ENCODE data around the gene SMTNL2.
"Not testable (repeated sequence)": the region's sequence is repeated elsewhere in the genome, so short reads cannot be mapped to it uniquely, and the experiment has no call there.

The SMTNL2 gene

DNA sequence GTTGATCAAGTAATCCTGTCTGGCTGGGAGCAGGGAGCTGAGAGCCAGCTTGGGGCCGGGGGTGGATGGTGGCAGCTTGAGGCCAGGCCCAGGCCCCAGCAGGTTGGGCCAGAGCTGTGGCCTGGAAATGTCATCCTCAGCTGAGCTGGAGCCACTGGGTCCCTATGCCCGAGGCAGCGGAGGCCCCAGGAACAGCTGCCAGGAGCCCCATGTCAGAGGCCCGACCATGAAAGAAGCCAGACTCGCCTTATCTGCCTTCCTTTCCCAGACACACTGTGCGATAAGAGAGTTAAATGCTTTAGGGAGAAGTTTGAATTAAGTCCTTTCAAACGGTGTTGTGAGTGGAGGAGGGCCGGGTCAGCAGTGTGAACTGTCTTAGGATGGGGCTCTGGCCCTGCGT lies 3.5 kb downstream of the SMTNL2 start:
- DNase-seq: no peak

- DNase-seq: no peak
Measured at GRCh38 chr17:4588391-4588790, 4.1 kb downstream of the SMTNL2 start.

DNA sequence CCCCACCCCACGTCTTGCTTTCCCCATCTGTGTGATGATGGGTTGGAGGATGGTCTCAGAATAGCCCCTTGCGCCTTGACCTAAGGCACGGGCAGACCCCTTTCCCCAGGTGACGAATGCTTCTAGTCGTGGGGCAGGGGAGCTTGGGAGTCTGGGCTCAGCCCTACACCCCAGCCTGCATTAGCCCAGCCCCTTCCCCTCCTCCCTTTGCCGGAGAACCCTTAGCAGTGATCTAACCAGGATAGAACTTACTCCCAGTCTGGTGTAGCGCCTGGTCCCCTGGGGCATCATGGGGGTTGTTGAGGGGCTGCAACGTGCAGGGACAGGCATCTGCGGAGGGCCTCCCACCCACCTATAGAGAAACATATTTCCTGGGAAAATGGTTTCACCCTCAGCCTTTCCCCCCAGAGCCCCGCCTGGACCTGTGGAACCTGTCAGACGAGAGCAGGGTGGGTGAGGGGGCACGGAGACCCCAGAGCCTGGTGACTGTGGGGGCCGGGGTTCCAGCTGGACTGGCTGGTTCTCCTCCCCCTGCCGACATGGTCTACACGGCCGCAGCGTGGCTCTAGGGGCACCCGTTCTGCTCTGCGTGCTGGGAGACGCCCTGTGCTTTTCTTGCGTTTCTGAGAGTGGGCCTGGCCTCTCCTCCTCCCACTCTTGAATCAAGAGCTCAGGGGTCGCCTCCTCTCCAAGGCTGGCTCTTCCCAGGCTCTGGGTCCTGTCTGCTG lies 4.7 kb downstream of the SMTNL2 start:
- DNase-seq: no peak

GRCh38 chr17:4590042-4590441 lies 5.7 kb downstream of the SMTNL2 start:
- not testable (repeated sequence) for DNase-seq

- DNase-seq: no peak
Measured at GRCh38 chr17:4590981-4591453, 6.7 kb downstream of the SMTNL2 start.

- DNase-seq: no peak
Measured at GRCh38 chr17:4591529-4591928, 7.2 kb downstream of the SMTNL2 start.

GRCh38 chr17:4592240-4593005 lies 8.1 kb downstream of the SMTNL2 start:
- no peak for DNase-seq

- DNase-seq: no peak
Measured at GRCh38 chr17:4593021-4593421, 8.7 kb downstream of the SMTNL2 start.

DNA sequence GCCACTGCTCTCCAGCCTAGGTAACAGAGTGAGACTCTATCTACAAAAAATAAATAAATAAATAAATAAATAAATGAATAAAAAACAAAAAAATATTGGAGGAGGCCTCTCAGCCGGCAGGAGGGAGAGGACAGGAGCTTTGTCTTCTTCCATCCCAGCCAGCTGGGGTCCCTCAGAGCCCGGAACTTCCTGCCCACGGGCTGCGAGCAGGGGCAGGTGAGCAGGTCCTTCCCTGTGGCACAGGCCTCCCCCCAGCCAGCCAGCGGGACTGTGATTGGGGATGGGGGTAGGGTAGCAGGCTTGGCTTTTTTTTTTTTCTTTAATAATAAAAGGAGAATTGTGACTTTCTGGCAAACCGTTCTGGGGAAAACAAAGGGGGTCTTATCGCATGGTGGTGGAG lies 10.1 kb downstream of the SMTNL2 start:
- no peak for DNase-seq

- no peak for DNase-seq
Measured at GRCh38 chr17:4594931-4595684, 10.8 kb downstream of the SMTNL2 start.

DNA sequence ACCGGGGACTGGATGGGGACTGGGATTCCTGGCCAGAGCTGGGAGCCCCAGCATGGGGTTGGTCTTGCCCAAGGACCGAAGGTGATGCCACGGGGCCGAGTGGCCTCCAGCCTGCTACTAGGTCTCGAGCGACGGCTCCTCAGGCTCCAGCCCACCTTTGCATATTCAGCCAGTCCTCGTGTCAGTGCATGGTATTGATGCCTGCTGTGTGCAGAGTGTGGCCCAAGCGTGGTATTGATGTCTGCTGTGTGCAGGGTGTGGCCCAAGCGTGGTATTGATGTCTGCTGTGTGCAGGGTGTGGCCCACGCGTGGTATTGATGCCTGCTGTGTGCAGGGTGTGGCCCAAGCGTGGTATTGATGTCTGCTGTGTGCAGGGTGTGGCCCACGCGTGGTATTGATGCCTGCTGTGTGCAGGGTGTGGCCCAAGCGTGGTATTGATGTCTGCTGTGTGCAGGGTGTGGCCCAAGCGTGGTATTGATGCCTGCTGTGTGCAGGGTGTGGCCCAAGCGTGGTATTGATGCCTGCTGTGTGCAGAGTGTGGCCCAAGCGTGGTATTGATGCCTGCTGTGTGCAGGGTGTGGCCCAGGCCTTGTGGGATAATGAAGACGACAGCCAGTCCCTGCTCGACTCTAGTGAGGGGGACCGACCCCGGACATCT lies 11.5 kb downstream of the SMTNL2 start:
- not testable (repeated sequence) for DNase-seq

DNA sequence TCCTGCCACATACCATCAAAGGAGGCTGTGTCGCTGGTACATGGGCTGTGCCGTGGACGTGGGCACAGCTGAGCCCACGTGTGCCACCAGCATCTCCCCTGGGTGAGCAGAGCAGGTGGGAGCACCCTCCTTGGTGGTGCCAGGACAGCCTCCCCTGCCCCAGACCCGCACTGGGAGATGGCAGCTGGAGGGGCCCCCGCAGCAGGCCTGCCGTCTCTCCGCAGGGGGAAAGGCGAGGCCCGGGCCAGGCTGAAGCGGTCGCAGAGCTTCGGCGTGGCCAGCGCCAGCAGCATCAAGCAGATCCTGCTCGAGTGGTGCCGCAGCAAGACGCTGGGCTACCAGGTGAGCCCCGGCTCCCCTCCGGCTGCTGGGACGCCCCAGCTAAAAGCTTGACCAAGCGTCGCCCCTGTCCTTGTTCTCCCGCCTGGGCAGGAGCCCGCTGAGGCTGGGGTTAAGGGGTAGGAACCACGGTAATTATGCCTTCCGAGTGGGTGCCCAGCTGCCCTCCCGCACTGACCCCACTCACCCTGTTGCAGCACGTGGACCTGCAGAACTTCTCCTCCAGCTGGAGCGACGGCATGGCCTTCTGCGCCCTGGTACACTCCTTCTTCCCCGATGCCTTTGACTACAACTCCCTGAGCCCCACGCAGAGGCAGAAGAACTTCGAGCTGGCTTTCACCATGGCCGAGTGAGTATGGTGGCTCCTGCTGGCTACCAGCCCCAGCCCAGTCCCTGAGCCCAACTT lies 12.5 kb downstream of the SMTNL2 start:
- DNase-seq: no peak

DNA sequence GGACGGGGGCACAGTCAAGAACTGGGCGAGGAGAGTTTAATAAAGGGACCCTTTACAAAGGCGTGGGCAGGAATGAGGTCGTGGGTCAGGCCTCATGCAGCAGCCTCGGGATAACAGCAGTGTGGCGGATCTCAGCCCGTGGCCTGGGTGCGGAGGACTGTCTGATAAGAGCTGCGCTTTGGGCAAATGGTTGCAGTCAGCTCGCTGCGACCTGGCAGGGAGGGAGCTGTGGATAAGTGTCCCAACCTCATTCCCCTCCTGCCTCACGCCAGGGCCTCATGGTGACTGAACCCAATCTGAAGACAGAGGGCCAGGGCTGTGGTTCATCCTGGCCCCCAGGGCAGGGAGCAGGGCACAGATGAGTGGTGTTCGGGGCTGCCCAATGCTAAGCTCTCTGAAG lies 13.6 kb downstream of the SMTNL2 start:
- DNase-seq: no peak

DNA sequence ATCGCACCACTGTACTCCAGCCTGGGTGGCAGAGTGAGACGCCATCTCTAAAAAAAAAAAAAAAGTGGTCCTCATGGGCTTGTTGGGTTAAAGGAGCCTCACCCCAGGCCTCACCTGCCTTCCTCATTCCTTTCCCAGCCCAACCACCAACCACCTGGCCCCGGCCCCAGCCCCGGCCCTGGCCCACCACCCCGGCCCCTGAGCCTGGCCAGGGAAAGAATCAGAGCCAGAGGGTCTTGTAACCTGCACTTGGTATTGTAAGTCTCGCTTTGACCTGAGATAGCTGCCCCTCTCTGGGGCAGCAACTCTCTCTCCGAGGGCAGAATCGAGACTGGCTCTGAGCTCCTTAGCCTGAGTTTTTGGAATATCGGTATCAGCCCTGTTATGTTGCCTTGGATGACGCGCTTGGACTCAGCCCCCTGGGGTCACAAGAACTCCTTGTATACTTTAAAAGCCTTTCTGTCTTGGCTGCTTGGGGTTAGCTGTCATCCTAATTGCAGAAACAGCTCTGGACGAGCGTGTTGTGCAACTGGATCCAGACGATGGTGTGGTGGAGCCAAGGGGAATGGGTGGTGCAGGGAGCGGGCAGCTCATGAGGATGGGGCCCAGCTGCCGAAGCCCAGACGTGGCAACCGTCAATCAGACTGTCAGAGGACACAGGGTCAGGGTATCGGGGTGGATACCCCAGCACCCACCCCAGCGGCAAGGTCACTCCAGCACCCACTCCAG lies 14.6 kb downstream of the SMTNL2 start:
- no peak for DNase-seq

DNA sequence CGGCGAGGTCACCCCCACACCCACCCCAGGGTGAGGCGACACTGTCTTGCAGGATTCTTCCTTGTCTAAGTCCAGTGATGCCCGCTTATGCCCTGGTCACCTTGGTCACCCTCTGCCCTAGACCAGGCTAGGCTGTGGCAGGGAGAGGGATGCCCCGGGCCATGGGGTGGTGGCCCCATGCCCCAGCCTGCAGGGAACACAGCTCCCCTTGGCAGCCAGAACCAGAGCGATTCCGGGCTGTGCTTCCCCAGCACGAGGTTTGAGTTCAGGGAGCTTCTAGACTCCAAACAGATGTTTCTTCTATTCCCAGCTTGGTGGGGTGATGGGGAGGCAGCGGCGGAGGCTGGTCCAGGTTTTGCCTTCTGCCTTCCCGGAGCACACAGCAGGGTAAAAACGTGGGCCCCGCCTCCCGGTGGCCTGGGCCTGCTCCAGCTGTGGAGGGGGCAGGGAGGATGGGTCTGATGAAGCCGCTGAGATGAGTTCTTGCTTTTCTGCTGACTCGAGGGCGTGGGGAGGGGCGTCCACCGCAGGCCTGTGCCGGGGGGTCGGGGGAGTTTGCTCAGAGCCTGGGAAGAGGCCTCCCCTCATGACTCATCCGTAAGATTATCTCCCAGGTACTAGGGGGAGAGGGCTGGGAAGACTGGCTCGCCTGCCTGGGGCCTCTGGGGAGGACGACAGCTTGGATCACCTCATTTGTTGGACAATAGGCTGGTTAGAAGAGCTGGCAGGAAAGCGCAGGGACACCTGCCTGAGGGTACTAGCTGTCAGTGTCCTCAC lies 15.4 kb downstream of the SMTNL2 start:
- peak; percentile 81 for DNase-seq

DNA sequence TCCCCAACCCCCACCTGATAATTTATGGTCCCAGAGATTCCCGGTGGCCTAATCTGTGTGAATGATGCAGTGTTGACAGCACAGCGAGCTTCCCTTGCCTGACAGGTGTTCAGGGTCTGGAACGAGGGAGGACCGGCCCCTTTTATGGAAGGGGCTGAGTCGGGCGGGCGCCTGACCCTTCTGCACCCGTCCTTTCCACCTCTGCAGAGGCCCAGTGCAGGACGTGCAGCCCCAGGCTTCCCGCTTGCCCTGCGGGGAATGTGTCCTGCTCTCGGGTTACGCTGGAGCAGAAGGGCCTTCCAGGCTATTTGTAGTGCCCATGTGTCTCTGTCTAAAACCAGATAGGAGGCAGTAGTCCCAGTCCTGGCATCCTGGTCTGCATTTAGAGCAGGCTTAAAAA lies 16.2 kb downstream of the SMTNL2 start:
- DNase-seq: no peak

DNA sequence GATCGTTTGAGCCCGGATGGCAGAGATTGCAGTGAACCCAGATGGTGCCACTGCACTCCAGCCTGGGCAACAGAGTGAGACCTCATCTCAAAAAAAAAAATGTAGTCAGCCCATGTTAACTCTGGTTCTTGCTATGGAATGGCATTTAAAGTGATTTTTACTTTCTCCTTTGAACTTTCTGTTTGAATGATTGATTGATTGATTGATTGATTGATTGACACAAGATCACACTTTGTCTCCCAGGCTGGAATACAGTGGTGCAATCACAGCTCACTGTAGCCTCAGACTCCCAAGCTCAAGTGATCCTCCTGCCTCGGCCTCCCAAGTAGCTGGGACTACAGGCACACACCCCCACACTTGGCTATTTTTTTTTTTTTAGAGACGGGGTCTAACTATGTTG lies 17.0 kb downstream of the SMTNL2 start:
- no peak for DNase-seq

- no peak for DNase-seq
Measured at GRCh38 chr17:4602041-4602440, 17.7 kb downstream of the SMTNL2 start.

GRCh38 chr17:4604111-4604644 lies 19.8 kb downstream of the SMTNL2 start:
- peak; percentile 79 for DNase-seq

DNA sequence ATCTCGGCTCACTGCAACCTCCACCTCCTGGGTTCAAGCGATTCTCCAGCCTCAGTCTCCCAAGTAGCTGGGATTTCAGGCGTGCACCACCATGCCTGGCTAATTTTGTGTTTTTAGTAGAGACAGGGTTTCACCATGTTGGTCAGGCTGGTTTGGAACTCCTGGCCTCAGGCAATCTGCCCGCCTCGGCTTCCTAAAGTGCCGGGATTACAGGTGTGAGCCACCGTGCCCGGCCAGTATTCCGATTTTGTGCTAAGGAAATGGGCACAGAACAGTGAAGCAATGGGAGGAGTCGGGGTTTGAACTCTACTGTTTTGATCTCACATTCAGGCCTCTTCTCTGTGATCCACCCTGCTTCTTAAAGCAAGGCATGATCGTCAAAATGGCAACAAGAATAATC lies 20.4 kb downstream of the SMTNL2 start:
- DNase-seq: not testable (repeated sequence)
